Parathyroid adenoma (tissue), 2 donors: ENCODE results near the gene PTPA.
A peak's percentile ranks its signal among the peaks of the same experiment; 100 is the strongest.

Experiments used
- H2AFZ ChIP-seq: fragments of 300-600 bp; sonication (generic); one replicate; pipeline ENCODE4 v1.7.0; 2017; ENCODE audit warnings: antibody characterized with exemption, mild to moderate bottlenecking
- H3K27ac ChIP-seq: fragments of 300-600 bp; sonication (generic); one replicate; pipeline ENCODE4 v1.7.0; 2017
- H3K27me3 ChIP-seq: fragments of 300-600 bp; sonication (generic); one replicate; pipeline ENCODE4 v1.7.0; 2017; ENCODE audit warnings: low read length; ENCODE audit not compliant: control insufficient read depth, insufficient read depth
- H3K36me3 ChIP-seq: fragments of 300-600 bp; sonication (generic); one replicate; pipeline ENCODE4 v1.7.0; 2017; ENCODE audit warnings: low read length; ENCODE audit not compliant: control insufficient read depth, insufficient read depth
- H3K4me1 ChIP-seq: fragments of 300-600 bp; sonication (generic); one replicate; pipeline ENCODE4 v1.7.0; 2017; ENCODE audit warnings: control low read depth
- H3K4me2 ChIP-seq: fragments of 300-600 bp; sonication (generic); one replicate; pipeline ENCODE4 v1.7.0; 2017; ENCODE audit warnings: low read length
- H3K4me3 ChIP-seq: fragments of 300-600 bp; sonication (generic); one replicate; pipeline ENCODE4 v1.7.0; 2017; ENCODE audit warnings: low read depth, low read length
- H3K79me2 ChIP-seq: fragments of 300-600 bp; sonication (generic); one replicate; pipeline ENCODE4 v1.7.0; 2017; ENCODE audit warnings: control low read depth
- H3K9ac ChIP-seq: fragments of 300-600 bp; sonication (generic); one replicate; pipeline ENCODE4 v1.7.0; 2017; ENCODE audit warnings: mild to moderate bottlenecking
- H3K9me3 ChIP-seq: fragments of 300-600 bp; sonication (generic); one replicate; pipeline ENCODE4 v1.7.0; 2017; ENCODE audit warnings: low read length; ENCODE audit not compliant: control insufficient read depth
- TF ChIP-seq, protein P1 (sequence below): fragments of 300-600 bp; sonication (generic); IDR thresholded peaks from one replicate; pipeline ENCODE4 v1.7.0; 2017; ENCODE audit warnings: antibody characterized with exemption, mild to moderate bottlenecking
- donor health status: primary hyperparathyroidism.

PTPA gene

DNA sequence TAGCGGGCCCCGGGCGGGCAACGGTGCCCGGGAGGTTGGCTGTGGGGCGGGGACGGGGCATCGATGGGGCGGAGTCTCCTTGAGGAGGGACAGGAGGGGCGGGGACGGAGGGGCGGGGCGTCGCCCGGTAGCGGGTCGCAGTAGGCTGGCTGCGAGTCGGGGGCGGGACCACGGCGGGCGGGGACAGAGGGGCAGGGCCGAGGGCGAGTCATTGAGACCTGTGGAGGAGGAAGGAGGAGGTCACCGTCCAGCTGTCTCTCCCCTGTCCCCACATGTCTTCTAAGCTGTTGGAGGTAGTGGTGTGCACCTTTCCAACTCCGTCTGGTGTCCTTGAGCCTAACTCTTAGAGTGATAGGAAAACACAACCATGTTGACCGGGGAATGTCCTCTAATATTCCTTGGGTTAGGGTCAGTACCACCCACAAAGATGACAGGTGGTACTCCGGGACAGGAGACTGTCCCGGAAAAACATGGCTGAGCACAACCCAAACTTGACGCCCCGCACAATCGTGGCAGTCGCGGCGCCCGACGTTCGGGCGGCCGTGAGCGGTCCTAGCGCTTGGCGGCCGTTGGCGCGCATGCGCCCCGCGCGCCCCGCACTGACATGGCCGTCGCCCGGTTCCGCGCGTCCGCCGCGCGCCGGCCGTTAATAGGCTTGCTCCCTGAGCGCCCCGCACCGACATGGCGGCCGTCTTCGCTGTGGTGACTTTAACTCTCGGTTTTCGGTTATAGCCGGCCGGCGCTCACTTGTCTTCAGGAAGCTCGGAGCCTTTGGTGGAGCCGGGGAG lies at the start of gene PTPA, which contains the start of gene CRAT:
PTPA (plus strand) TSS at position 676 of the 788 bp plus-strand sequence. CDS start 186 bp downstream, outside the sequence.
CRAT (minus strand) TSS at position 54 of the 788 bp plus-strand sequence. CDS start 284 bp downstream, outside the sequence.
- TF ChIP-seq, protein P1, sequence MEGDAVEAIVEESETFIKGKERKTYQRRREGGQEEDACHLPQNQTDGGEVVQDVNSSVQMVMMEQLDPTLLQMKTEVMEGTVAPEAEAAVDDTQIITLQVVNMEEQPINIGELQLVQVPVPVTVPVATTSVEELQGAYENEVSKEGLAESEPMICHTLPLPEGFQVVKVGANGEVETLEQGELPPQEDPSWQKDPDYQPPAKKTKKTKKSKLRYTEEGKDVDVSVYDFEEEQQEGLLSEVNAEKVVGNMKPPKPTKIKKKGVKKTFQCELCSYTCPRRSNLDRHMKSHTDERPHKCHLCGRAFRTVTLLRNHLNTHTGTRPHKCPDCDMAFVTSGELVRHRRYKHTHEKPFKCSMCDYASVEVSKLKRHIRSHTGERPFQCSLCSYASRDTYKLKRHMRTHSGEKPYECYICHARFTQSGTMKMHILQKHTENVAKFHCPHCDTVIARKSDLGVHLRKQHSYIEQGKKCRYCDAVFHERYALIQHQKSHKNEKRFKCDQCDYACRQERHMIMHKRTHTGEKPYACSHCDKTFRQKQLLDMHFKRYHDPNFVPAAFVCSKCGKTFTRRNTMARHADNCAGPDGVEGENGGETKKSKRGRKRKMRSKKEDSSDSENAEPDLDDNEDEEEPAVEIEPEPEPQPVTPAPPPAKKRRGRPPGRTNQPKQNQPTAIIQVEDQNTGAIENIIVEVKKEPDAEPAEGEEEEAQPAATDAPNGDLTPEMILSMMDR = no peak
- H3K36me3 ChIP-seq = no peaks in the 10 kb centered on the region

DNA sequence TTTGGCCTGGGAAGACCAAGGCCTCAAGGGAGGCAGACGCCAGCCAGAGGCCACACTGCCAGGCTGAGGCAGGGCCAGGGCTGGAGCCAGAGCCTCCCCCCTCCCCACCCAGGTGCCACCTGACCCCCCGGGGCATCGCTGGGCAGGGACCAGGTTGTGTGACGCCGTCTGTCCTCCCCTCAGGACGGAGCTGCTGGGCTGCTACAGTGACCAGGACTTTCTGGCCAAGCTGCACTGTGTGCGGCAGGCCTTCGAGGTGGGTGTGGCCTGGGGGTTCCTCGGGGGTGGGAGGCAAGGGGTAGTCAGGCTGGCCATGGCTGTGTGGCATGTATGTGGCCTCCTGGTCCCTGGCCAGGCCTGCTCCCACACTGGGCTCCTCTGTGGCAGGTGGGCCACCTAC lies 48.2 kb upstream of the PTPA start:
- no peaks in the 10 kb centered on the region for H3K9me3 ChIP-seq
- H3K9ac ChIP-seq = no peak overlapping the region
- H3K4me2 ChIP-seq = no peak overlapping the region
- no peak overlapping the region for H3K27ac ChIP-seq
- TF ChIP-seq, protein P1 = no peak
- H3K27me3 ChIP-seq = no peaks in the 10 kb centered on the region
- no peak overlapping the region for H3K4me3 ChIP-seq
- no peaks in the 10 kb centered on the region for H3K79me2 ChIP-seq
- no peaks in the 10 kb centered on the region for H3K4me1 ChIP-seq
- H2AFZ ChIP-seq = no peak overlapping the region
- H3K36me3 ChIP-seq = no peaks in the 10 kb centered on the region

More for the DNA sequence above, at the start of gene PTPA, which contains the start of gene CRAT:
- Histone ChIP-seq H3K27ac (peak within 1 kb of the TSS; percentile 94), H3K9me3 (no peaks in the 10 kb centered on the region), H3K4me2 (peak within 1 kb of the TSS; percentile 89), H2AFZ (peak within 1 kb of the TSS; percentile 93), H3K27me3 (no peaks in the 10 kb centered on the region), H3K9ac (peak within 1 kb of the TSS; percentile 28), H3K4me3 (peak within 1 kb of the TSS; percentile 76), H3K4me1 (no peaks in the 10 kb centered on the region), H3K79me2 (peaks cover 10% of the 10 kb centered on the region)

DNA sequence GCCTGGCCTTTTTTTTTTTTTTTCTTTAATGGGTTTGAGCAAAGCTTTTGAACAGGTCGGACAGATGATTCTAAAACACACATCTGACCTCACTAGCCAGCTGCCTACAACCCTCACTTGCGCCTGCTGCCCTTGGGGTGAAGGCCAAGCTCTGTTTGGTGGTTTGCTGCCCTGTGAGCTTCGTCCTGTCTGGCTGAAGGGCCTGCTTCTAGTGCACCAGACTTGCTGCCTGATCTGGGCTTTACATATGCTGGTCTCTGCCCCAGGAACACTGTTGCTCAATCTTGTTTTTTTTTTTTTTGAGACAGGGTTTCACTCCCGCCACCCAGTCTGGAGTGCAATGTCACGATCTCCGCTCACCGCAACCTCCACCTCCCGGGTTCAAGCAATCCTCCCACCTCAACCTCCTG lies 46.7 kb upstream of the PTPA start:
- no peak overlapping the region for H3K4me2 ChIP-seq
- H3K9me3 ChIP-seq = no peaks in the 10 kb centered on the region
- no peaks in the 10 kb centered on the region for H3K79me2 ChIP-seq
- no peak overlapping the region for H2AFZ ChIP-seq
- H3K27ac ChIP-seq = no peak overlapping the region
- no peak overlapping the region for H3K9ac ChIP-seq
- H3K27me3 ChIP-seq = no peaks in the 10 kb centered on the region
- no peaks in the 10 kb centered on the region for H3K4me1 ChIP-seq
- TF ChIP-seq, protein P1 = no peak
- no peaks in the 10 kb centered on the region for H3K36me3 ChIP-seq
- H3K4me3 ChIP-seq = no peak overlapping the region

DNA sequence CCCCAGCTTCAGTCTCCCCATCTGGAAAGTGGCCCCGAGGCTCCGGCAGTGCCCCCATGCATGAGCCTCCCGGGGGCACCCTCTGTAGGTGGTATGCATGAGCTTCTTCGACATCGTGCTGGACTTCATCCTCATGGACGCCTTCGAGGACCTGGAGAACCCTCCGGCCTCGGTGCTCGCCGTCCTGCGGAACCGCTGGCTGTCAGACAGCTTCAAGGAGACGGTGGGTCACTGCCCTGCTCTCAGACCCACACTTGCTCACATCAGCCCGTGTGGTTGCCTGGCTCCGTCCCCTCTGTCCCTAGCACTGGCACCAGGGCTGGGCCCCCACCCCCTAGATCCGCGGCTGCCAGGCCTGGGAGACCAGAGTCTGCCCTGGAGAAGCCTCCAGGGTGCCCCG lies 43.1 kb upstream of the PTPA start:
- H3K79me2 ChIP-seq = no peaks in the 10 kb centered on the region
- H3K27ac ChIP-seq = no peak overlapping the region
- no peaks in the 10 kb centered on the region for H3K9me3 ChIP-seq
- no peaks in the 10 kb centered on the region for H3K27me3 ChIP-seq
- H3K36me3 ChIP-seq = no peaks in the 10 kb centered on the region
- H3K9ac ChIP-seq = no peak overlapping the region
- no peaks in the 10 kb centered on the region for H3K4me1 ChIP-seq
- TF ChIP-seq, protein P1 = no peak
- H3K4me2 ChIP-seq = no peak overlapping the region
- no peak overlapping the region for H3K4me3 ChIP-seq
- no peak overlapping the region for H2AFZ ChIP-seq
